GM13977 (cell line): ENCODE measurements around the gene COMT.

ENCODE experiments used
- DNase-seq: peaks from one replicate; pipeline ENCODE4 v3.0.0; 2012; ENCODE audit warnings: low spot score
- in situ Hi-C: fragments of 300-500 bp; cut with MboI; formaldehyde crosslinking; loops from one replicate; pipeline ENCODE4 v1.12.0; 2022; ENCODE audit warnings: low sequenced_read_pairs, low pct_unique_long_range_greater_than_20kb, mixed read lengths, inconsistent platforms; ENCODE audit not compliant: unreplicated experiment
- TF ChIP-seq, protein P1 (sequence below): IDR thresholded peaks from 2 replicates; pipeline ENCODE4 v1.5.1; 2012; ENCODE audit warnings: mild to moderate bottlenecking, control low read depth; ENCODE audit not compliant: insufficient read depth; ENCODE audit errors: extremely low read depth, missing control alignments

The COMT gene

GRCh38 chr22:20008221-20008995, 66.8 kb downstream of the COMT start:
- in situ Hi-C loops: no loop called here
- DNase-seq: no peak
- TF ChIP-seq, protein P1, sequence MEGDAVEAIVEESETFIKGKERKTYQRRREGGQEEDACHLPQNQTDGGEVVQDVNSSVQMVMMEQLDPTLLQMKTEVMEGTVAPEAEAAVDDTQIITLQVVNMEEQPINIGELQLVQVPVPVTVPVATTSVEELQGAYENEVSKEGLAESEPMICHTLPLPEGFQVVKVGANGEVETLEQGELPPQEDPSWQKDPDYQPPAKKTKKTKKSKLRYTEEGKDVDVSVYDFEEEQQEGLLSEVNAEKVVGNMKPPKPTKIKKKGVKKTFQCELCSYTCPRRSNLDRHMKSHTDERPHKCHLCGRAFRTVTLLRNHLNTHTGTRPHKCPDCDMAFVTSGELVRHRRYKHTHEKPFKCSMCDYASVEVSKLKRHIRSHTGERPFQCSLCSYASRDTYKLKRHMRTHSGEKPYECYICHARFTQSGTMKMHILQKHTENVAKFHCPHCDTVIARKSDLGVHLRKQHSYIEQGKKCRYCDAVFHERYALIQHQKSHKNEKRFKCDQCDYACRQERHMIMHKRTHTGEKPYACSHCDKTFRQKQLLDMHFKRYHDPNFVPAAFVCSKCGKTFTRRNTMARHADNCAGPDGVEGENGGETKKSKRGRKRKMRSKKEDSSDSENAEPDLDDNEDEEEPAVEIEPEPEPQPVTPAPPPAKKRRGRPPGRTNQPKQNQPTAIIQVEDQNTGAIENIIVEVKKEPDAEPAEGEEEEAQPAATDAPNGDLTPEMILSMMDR: no peak

DNA sequence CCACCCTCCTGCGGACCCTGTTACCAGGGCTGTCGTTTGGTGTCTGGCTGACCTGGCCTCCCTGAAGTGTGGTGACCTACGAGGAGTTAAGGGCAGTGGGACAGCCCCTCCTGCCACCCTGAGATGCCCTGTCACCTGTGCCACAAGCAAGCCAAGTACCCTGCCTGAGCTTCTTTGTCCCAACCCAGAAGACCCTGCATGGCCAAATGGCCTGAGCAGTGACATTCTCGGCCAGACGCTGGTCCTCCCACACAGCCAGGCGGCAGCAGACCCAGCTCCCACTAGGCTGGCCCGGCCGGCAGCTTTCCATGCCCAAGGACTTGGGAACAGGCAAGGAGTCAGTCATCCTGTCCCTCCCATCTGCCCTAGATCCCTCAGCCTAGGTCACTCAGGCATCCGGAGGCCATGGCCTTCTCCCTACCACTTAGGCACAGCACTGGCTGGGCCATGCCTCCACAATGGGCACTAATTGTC, 67.5 kb downstream of the COMT start:
- TF ChIP-seq, protein P1: no peak
- DNase-seq: no peak
- in situ Hi-C loops: no loop called here

DNA sequence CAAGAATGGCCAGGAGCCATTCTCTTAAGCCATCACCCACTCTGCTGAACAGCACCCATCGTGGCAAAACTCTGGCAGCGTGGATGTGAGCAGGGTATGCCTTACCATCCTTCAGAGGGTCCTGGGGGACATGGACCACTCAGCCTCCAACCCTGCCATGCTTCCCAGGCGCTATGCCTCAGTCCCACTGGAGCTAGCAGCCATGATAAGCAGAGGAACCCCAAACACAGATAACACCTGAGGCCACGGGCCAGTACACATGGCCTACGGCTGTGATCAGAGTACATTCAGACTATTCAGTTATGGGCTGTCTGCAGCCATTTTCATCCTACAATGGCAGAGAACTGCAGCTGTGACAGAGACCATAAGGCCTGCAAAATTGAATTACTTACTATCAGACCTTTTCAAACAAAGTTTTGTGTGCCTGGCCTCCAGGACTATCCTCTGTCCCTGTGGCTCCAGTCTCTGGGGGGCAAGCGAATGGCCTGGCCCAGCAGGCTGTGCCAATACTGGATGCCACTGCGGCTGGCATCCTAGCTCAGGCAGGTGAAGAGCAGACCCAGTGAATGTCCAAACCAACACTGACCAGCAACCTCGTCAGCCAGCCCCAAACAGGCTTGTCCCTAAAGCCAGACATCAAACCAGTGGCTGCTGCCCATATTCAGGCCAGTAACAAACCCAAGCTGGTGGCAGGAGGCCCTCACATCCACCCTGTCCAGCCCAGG, 68.2 kb downstream of the COMT start:
- TF ChIP-seq, protein P1: no peak
- DNase-seq: no peak
- in situ Hi-C loops: no loop called here

- in situ Hi-C loops: no loop called here
- TF ChIP-seq, protein P1: no peak
- DNase-seq: no peak
Measured at GRCh38 chr22:20010307-20011122, 68.9 kb downstream of the COMT start.

GRCh38 chr22:20011123-20011992, 69.8 kb downstream of the COMT start:
- TF ChIP-seq, protein P1: no peak
- in situ Hi-C loops: no loop called here
- no peak for DNase-seq
